Endothelial cell (in vitro differentiated cells): ENCODE data around the gene DSTYK. TPM values are rescaled to one million over a fixed set of nuclear protein-coding genes. Genes with fewer than 3 reads are reported as not detected.

Experiments used
- DNase-seq: peaks from one replicate; pipeline ENCODE4 v3.0.0; 2021; ENCODE audit warnings: low spot score
- H3K27ac Mint-ChIP-seq: one replicate; pipeline ENCODE4 v1.8.0; 2021; ENCODE audit warnings: mixed read lengths, inconsistent platforms; ENCODE audit not compliant: unreplicated experiment
- H3K27me3 Mint-ChIP-seq: one replicate; pipeline ENCODE4 v1.8.0; 2021; ENCODE audit warnings: mild to moderate bottlenecking, moderate library complexity, mixed read lengths, inconsistent platforms; ENCODE audit not compliant: unreplicated experiment
- H3K36me3 Mint-ChIP-seq: one replicate; pipeline ENCODE4 v1.8.0; 2021; ENCODE audit warnings: mild to moderate bottlenecking, low read depth, mixed read lengths, inconsistent platforms; ENCODE audit not compliant: unreplicated experiment
- H3K4me1 Mint-ChIP-seq: one replicate; pipeline ENCODE4 v1.8.0; 2021; ENCODE audit warnings: mild to moderate bottlenecking, mixed read lengths, inconsistent platforms; ENCODE audit not compliant: unreplicated experiment
- H3K4me3 Mint-ChIP-seq: one replicate; pipeline ENCODE4 v1.8.0; 2021; ENCODE audit warnings: mild to moderate bottlenecking, mixed read lengths, inconsistent platforms; ENCODE audit not compliant: unreplicated experiment
- H3K9me3 Mint-ChIP-seq: one replicate; pipeline ENCODE4 v1.8.0; 2021; ENCODE audit warnings: mixed read lengths, inconsistent platforms; ENCODE audit not compliant: unreplicated experiment
- total RNA-seq: library from RNA; stranded (reverse); fragmentation: NEBNext Ultra II Directional; extraction: Animal tissue kit (Norgen Biotek cat#: 25700); gene quantifications from one replicate; pipeline ENCODE4 v1.2.1, GENCODE V29; 2021; ENCODE audit not compliant: unreplicated experiment
- TF ChIP-seq, protein P1 (sequence below): fragments of 200-600 bp; sonication (generic); IDR thresholded peaks from one replicate; pipeline ENCODE4 v1.5.0; 2021; ENCODE audit warnings: antibody characterized with exemption; ENCODE audit not compliant: unreplicated experiment

The DSTYK gene
- total RNA-seq, 1 donor from 2014 or later = 12.2 TPM

DNA sequence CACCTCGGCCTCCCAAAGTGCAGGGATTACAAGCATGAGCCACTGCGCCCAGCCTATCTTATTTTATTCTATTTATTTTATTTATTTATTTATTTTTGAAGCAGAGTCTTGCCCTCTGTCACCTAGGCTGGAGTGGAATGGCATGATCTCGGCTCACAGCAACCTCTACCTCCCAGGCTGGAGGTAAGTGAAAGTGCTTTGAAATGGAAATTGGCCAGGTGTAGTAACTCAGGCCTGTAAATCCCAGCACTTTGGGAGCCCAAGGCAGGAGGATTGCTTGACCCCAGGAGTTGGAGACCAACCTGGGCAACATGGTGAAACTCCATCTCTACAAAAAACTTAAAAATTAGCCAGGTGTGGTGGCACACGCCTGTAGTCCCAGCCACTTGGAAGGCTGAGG, 5.1 kb upstream of the DSTYK start:
- no peaks in the 10 kb centered on the region for H3K9me3 Mint-ChIP-seq

GRCh38 chr1:205214756-205215155, 3.3 kb upstream of the DSTYK start:
- Mint-ChIP-seq H3K27ac (peak overlapping the region; percentile 20), H3K9me3 (no peaks in the 10 kb centered on the region), H3K36me3 (no peaks in the 10 kb centered on the region), H3K27me3 (peaks cover 7% of the 10 kb centered on the region), H3K4me3 (no peak overlapping the region), H3K4me1 (peaks cover 14% of the 10 kb centered on the region)
- TF ChIP-seq, protein P1, sequence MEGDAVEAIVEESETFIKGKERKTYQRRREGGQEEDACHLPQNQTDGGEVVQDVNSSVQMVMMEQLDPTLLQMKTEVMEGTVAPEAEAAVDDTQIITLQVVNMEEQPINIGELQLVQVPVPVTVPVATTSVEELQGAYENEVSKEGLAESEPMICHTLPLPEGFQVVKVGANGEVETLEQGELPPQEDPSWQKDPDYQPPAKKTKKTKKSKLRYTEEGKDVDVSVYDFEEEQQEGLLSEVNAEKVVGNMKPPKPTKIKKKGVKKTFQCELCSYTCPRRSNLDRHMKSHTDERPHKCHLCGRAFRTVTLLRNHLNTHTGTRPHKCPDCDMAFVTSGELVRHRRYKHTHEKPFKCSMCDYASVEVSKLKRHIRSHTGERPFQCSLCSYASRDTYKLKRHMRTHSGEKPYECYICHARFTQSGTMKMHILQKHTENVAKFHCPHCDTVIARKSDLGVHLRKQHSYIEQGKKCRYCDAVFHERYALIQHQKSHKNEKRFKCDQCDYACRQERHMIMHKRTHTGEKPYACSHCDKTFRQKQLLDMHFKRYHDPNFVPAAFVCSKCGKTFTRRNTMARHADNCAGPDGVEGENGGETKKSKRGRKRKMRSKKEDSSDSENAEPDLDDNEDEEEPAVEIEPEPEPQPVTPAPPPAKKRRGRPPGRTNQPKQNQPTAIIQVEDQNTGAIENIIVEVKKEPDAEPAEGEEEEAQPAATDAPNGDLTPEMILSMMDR = no peak
- no peak for DNase-seq

More for the DNA sequence above, 5.1 kb upstream of the DSTYK start:
- H3K4me1 Mint-ChIP-seq = peaks cover 4% of the 10 kb centered on the region
- no peaks in the 10 kb centered on the region for H3K27me3 Mint-ChIP-seq
- H3K4me3 Mint-ChIP-seq = no peak overlapping the region
- no peak overlapping the region for H3K27ac Mint-ChIP-seq
- no peaks in the 10 kb centered on the region for H3K36me3 Mint-ChIP-seq
- DNase-seq = no peak
- TF ChIP-seq, protein P1 = no peak

- H3K4me1 Mint-ChIP-seq = peaks cover 14% of the 10 kb centered on the region
- no peaks in the 10 kb centered on the region for H3K36me3 Mint-ChIP-seq
- peaks cover 7% of the 10 kb centered on the region for H3K27me3 Mint-ChIP-seq
- H3K4me3 Mint-ChIP-seq = peak overlapping the region; percentile 96
- no peaks in the 10 kb centered on the region for H3K9me3 Mint-ChIP-seq
- peak overlapping the region; percentile 92 for H3K27ac Mint-ChIP-seq
- TF ChIP-seq, protein P1 = no peak
- no peak for DNase-seq
Measured at GRCh38 chr1:205211839-205212536, 486 bp upstream of the DSTYK start.

GRCh38 chr1:205210756-205211168, 740 bp downstream of the DSTYK start:
- no peaks in the 10 kb centered on the region for H3K36me3 Mint-ChIP-seq
- peaks cover 14% of the 10 kb centered on the region for H3K4me1 Mint-ChIP-seq
- peaks cover 7% of the 10 kb centered on the region for H3K27me3 Mint-ChIP-seq
- no peaks in the 10 kb centered on the region for H3K9me3 Mint-ChIP-seq
- TF ChIP-seq, protein P1 = no peak
- H3K27ac Mint-ChIP-seq = peak overlapping the region; percentile 82
- DNase-seq = no peak
- peak overlapping the region; percentile 100 for H3K4me3 Mint-ChIP-seq

GRCh38 chr1:205208811-205209210, 2.7 kb downstream of the DSTYK start:
- H3K4me1 Mint-ChIP-seq = peaks cover 22% of the 10 kb centered on the region
- no peaks in the 10 kb centered on the region for H3K36me3 Mint-ChIP-seq
- TF ChIP-seq, protein P1 = no peak
- H3K4me3 Mint-ChIP-seq = no peak overlapping the region
- H3K27me3 Mint-ChIP-seq = peaks cover 9% of the 10 kb centered on the region
- no peak for DNase-seq
- H3K9me3 Mint-ChIP-seq = no peaks in the 10 kb centered on the region
- H3K27ac Mint-ChIP-seq = no peak overlapping the region
